HCT116 (cell line): ENCODE measurements around the gene MTARC2. TPM values are rescaled to one million over a fixed set of nuclear protein-coding genes. Genes with fewer than 3 reads are reported as not detected.

ENCODE experiments used
- ATAC-seq: fragments of 200-7000 bp; cut with Tn5 transposase; 2 replicates; pipeline ENCODE4 v1.9.1; 2020; ENCODE audit warnings: mild to moderate bottlenecking, moderate library complexity
- BruUV-seq: library from RNA; stranded (reverse); fragments of 400-500 nt; replicated peaks from 2 replicates; lab custom pipeline; 2021; lab: Mats Ljungman, UMichigan
- CTCF ChIA-PET: fragments of 300-600 bp; sonication (Branson Sonifier 250); formaldehyde crosslinking; loops from one replicate; lab custom pipeline; 2021; ENCODE audit warnings: antibody characterized with exemption; lab: Charles Lee
- POLR2A ChIA-PET: fragments of 300-600, 350-600 bp; sonication (Branson Sonifier 250); formaldehyde crosslinking; loops from one replicate; lab custom pipeline; 2021; ENCODE audit warnings: antibody characterized with exemption; lab: Charles Lee
- RAD21 ChIA-PET, 2 experiments: fragments of 300-600 bp; sonication (Branson Sonifier 250); formaldehyde crosslinking; loops; one replicate each; lab custom pipeline; 2023; ENCODE audit warnings: low total read pairs in 2 of 2; ENCODE audit not compliant: uncharacterized antibody in 2 of 2, unreplicated experiment in 2 of 2, low non-redundant PET in 1 of 2; lab: Charles Lee
- DNase-seq: peaks from one replicate; pipeline ENCODE4 v3.0.0-alpha.2; 2010; ENCODE audit warnings: low read depth, low spot score
- H2AFZ ChIP-seq: fragments of 200-600 bp; shearing (Covaris generic), sonication (generic); 2 replicates; pipeline ENCODE4 v1.6.1; 2017; ENCODE audit warnings: low read depth, mixed run types, mixed read lengths, antibody characterized with exemption, low read length; ENCODE audit not compliant: poor library complexity, severe bottlenecking
- H3K27ac ChIP-seq: 2 replicates; pipeline ENCODE4 v1.5.1; 2012; ENCODE audit warnings: low read depth, low read length
- H3K27me3 ChIP-seq: fragments of 200-600 bp; sonication (generic); 2 replicates; pipeline ENCODE4 v1.6.1; 2016; ENCODE audit warnings: mixed run types, low read length, mixed read lengths; ENCODE audit not compliant: insufficient read depth
- H3K36me3 ChIP-seq, 2 experiments: fragments of 200-500 bp in 1 of 2; fragments of 200-600 bp in 1 of 2; sonication (Bioruptor generic) in 1 of 2; sonication (generic) in 1 of 2; 2 replicates each; pipeline versions ENCODE4 v1.5.1 to v1.6.1; 2014 to 2016; ENCODE audit warnings: low read length in 2 of 2, inconsistent platforms in 1 of 2, mixed read lengths in 1 of 2, mixed run types in 1 of 2; ENCODE audit not compliant: insufficient read depth in 2 of 2, control insufficient read depth in 1 of 2
- H3K4me1 ChIP-seq, 2 experiments: fragments of 200-600 bp in 1 of 2; sonication (generic) in 1 of 2; 2 replicates each; pipeline versions ENCODE4 v1.5.1 to v1.6.1; 2012 to 2017; ENCODE audit warnings: low read length in 2 of 2, inconsistent platforms in 1 of 2, mild to moderate bottlenecking in 1 of 2, mixed read lengths in 1 of 2, mixed run types in 1 of 2, moderate library complexity in 1 of 2; ENCODE audit not compliant: insufficient read depth in 2 of 2, control insufficient read depth in 1 of 2
- H3K4me2 ChIP-seq: fragments of 200-600 bp; sonication (generic); 2 replicates; pipeline ENCODE4 v1.6.1; 2017; ENCODE audit warnings: mixed run types, low read length, mixed read lengths
- H3K4me3 ChIP-seq, 2 experiments: fragments of 200-600 bp in 1 of 2; sonication (generic) in 1 of 2; replicated peaks in 1 of 2; 2 replicates each; pipeline ENCODE4 v1.5.1; 2011 to 2016; ENCODE audit warnings: low read length in 2 of 2, control low read depth in 1 of 2, low read depth in 1 of 2, mild to moderate bottlenecking in 1 of 2, mixed read lengths in 1 of 2, mixed run types in 1 of 2
- H3K79me2 ChIP-seq: fragments of 200-600 bp; sonication (generic); 2 replicates; pipeline ENCODE4 v1.6.1; 2017; ENCODE audit warnings: mild to moderate bottlenecking, mixed run types, low read length, moderate library complexity, mixed read lengths; ENCODE audit not compliant: insufficient read depth
- H3K9ac ChIP-seq: fragments of 200-600 bp; sonication (generic); 2 replicates; pipeline ENCODE4 v1.6.1; 2016; ENCODE audit warnings: low read length, mixed read lengths
- H3K9me2 ChIP-seq: fragments of 200-600 bp; sonication (generic), shearing (Covaris generic); 2 replicates; pipeline ENCODE4 v1.6.1; 2017; ENCODE audit warnings: mixed run types, mild to moderate bottlenecking, moderate library complexity; ENCODE audit not compliant: insufficient read depth
- H3K9me3 ChIP-seq, 2 experiments: fragments of 200-500 bp in 1 of 2; fragments of 200-600 bp in 1 of 2; sonication (Bioruptor generic) in 1 of 2; sonication (generic) in 1 of 2; 2 replicates each; pipeline ENCODE4 v1.6.1; 2014 to 2017; ENCODE audit warnings: low read length in 2 of 2, mixed read lengths in 2 of 2, inconsistent platforms in 1 of 2, low read depth in 1 of 2, mild to moderate bottlenecking in 1 of 2, mixed run types in 1 of 2, moderate library complexity in 1 of 2; ENCODE audit not compliant: control insufficient read depth in 1 of 2, insufficient read depth in 1 of 2
- H4K20me1 ChIP-seq: fragments of 200-600 bp; sonication (generic), shearing (Covaris generic); 2 replicates; pipeline ENCODE4 v1.6.1; 2017; ENCODE audit warnings: mixed run types, mild to moderate bottlenecking, moderate library complexity; ENCODE audit not compliant: insufficient read depth
- ATF3 ChIP-seq: IDR thresholded peaks from 2 replicates; pipeline ENCODE4 v1.6.1; 2012
- CEBPB ChIP-seq: IDR thresholded peaks from 2 replicates; pipeline ENCODE4 v1.6.1; 2012; ENCODE audit warnings: low read depth
- ELF1 ChIP-seq: IDR thresholded peaks from 2 replicates; pipeline ENCODE4 v1.6.1; 2012; ENCODE audit warnings: low read depth, borderline replicate concordance
- EZH2 ChIP-seq: fragments of 200-600 bp; sonication (generic); IDR thresholded peaks from 2 replicates; pipeline ENCODE4 v1.6.1; 2017; ENCODE audit warnings: antibody characterized with exemption, mixed run types
- EZH2phosphoT487 ChIP-seq: fragments of 200-600 bp; IDR thresholded peaks from 2 replicates; pipeline ENCODE4 v1.6.1; 2018; ENCODE audit warnings: antibody characterized with exemption, borderline replicate concordance
- JUND ChIP-seq: IDR thresholded peaks from 2 replicates; pipeline ENCODE4 v1.6.1; 2012
- POLR2A ChIP-seq: IDR thresholded peaks from 2 replicates; pipeline ENCODE4 v1.7.0; 2011; ENCODE audit warnings: borderline replicate concordance; ENCODE audit not compliant: insufficient read depth, insufficient read length; ENCODE audit errors: extremely low read depth
- SP1 ChIP-seq: IDR thresholded peaks from 2 replicates; pipeline ENCODE4 v1.6.1; 2012; ENCODE audit warnings: low read depth
- SRF ChIP-seq: IDR thresholded peaks from 2 replicates; pipeline ENCODE4 v1.6.1; 2012; ENCODE audit warnings: low read depth
- ZFX ChIP-seq: fragments of 450-650 bp; IDR thresholded peaks from 2 replicates; pipeline ENCODE4 v1.6.1; 2017
- ZNF274 ChIP-seq: fragments of 200-500 bp; sonication (Bioruptor generic); IDR thresholded peaks from 2 replicates; pipeline ENCODE4 v1.6.1; 2014; ENCODE audit warnings: mild to moderate bottlenecking, low read depth, low read length, inconsistent platforms
- intact Hi-C: fragments of 100-400 bp; cut with micrococcal nuclease; formaldehyde crosslinking; loops from 2 replicates; pipeline ENCODE4 v1.10.0; 2022
- total RNA-seq: library from RNA; stranded (reverse); gene quantifications from one replicate; pipeline ENCODE4 v1.2.1, GENCODE V29; 2021; ENCODE audit not compliant: unreplicated experiment

The MTARC2 gene
- total RNA-seq, 1 experiment from 2014 or later, result 16.6 TPM

- H3K4me1 ChIP-seq, result no peaks in the 10 kb centered on the region
- no peaks in the 10 kb centered on the region for H3K27me3 ChIP-seq
- no peaks in the 10 kb centered on the region for H3K9me3 ChIP-seq
- no peak overlapping the region for H3K4me3 ChIP-seq
- TF ChIP-seq JUND, result no peak
- no peak for TF ChIP-seq ELF1
- no peak for TF ChIP-seq EZH2phosphoT487
- no peak for TF ChIP-seq CEBPB
- TF ChIP-seq SRF, result no peak
- no peak for TF ChIP-seq ATF3
- TF ChIP-seq SP1, result no peak
- no peak for TF ChIP-seq POLR2A
- no peak for TF ChIP-seq ZFX
- TF ChIP-seq ZNF274, result no peak
- TF ChIP-seq EZH2, result no peak
- H3K9ac ChIP-seq, result no peak overlapping the region
- CTCF ChIA-PET, result no interaction called here
- intact Hi-C loops, result no loop called here
- no peaks in the 10 kb centered on the region for H4K20me1 ChIP-seq
- no peak overlapping the region for H3K27ac ChIP-seq
- H3K36me3 ChIP-seq, result no peaks in the 10 kb centered on the region
- BruUV-seq, result no TSS peak
- H2AFZ ChIP-seq, result no peak overlapping the region
- H3K79me2 ChIP-seq, result no peaks in the 10 kb centered on the region
- DNase-seq (no peak), ATAC-seq (no peak)
- H3K4me2 ChIP-seq, result no peak overlapping the region
- H3K9me2 ChIP-seq, result no peaks in the 10 kb centered on the region
- RAD21 ChIA-PET, result no interaction called here
- POLR2A ChIA-PET, result no interaction called here
These were observed 71.4 kb downstream of the MTARC2 start for GRCh38 chr1:220819467-220820026.
